C4-2B (cell line): ENCODE results near the gene HDAC4.

ENCODE experiments used
- H3K27ac ChIP-seq: fragments of 450-650 bp; 2 replicates; pipeline ENCODE4 v1.5.1; 2017
- CTCF ChIP-seq: fragments of 450-650 bp; conservative IDR thresholded peaks from 2 replicates; pipeline ENCODE4 v1.5.1; 2017; ENCODE audit warnings: mild to moderate bottlenecking
- ZFX ChIP-seq: fragments of 450-650 bp; IDR thresholded peaks from 2 replicates; pipeline ENCODE4 v1.6.1; 2017

HDAC4 gene

DNA sequence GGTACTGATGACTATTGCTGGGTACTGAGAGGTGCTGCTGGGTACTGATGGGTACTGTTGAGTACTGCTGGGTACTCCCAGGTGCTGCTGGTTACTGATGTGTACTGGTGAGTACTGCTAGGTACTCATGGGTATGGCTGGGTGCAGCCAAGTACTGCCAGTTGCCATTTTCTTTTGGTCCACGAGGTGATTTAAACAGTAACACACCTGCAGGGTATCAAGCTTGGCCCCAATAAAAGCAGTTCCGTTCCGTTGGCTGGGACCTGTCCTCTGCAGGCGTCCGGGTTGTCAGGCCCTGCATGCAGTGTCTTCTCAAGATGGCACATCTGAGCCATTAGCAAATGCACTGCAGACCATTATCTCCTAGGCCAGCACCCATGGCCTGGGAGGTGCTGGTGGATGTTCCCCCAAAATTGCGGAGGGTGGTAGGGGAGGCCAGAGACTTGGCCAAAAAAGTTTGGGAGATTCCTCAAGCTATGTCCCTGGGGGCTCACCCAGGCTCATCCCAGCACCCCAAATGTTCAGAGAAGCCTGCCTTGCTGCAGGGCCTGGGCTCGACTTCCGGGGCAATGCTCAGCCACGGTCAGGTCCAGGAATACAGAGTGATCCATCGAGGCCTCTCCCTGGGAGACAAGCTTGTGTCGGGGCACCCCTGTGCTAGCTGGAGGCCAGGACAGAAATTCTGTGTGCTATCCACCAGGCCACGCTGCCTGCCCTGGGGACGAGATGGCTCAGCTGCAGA lies 387.7 kb downstream of the HDAC4 start:
- H3K27ac ChIP-seq: no peak overlapping the region
- TF ChIP-seq CTCF (no peak), ZFX (no peak)

GRCh38 chr2:239012228-239012627 lies 388.6 kb downstream of the HDAC4 start:
- TF ChIP-seq ZFX: no peak
- TF ChIP-seq CTCF: no peak
- H3K27ac ChIP-seq: no peak overlapping the region

DNA sequence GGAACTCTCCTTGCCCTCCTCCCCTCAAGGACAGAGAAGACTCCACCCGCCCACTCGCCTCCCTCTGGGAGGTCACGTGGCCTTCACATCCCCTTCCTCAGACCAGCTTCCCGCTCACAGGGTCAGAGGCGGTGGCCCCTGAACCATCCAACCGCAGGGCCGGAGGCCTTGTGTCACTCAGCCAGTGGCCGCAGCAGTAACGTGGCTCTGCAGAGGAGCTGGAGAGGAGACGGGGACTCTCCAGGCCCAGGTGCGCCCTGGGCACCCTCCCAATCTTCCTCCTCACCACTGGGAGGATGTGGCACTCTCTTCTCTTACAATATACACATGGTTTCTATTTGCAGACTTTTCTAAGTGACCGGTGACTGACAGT lies 391.2 kb downstream of the HDAC4 start:
- no peak overlapping the region for H3K27ac ChIP-seq
- TF ChIP-seq ZFX (no peak), CTCF (no peak)

GRCh38 chr2:239008677-239009588 lies 391.9 kb downstream of the HDAC4 start:
- TF ChIP-seq CTCF: no peak
- TF ChIP-seq ZFX: no peak
- H3K27ac ChIP-seq: no peak overlapping the region

DNA sequence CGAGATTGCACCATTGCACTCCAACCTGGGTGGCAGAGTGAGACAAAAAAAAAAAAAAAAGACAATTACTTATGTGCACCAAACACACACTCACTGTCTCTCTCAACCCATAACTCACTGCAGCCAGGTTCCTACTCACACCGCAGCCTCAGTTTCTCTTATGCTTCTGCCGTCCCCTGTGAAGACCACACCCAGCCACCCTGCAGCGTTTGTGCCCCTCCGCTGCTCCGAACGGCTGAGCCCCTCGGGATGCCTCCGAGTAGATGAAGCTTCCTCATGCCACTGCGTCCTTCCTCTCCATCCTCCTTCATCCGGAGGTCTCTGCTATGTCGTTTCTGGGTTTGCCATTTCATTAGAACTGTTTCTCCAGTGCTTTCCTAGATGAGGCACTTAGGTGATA lies 392.8 kb downstream of the HDAC4 start:
- no peak overlapping the region for H3K27ac ChIP-seq
- TF ChIP-seq ZFX (no peak), CTCF (no peak)

- H3K27ac ChIP-seq: no peak overlapping the region
- TF ChIP-seq ZFX (no peak), CTCF (no peak)
Measured at GRCh38 chr2:239006622-239007285, 394.1 kb downstream of the HDAC4 start.

GRCh38 chr2:239005586-239005985 lies 395.2 kb downstream of the HDAC4 start:
- TF ChIP-seq ZFX (no peak), CTCF (no peak)
- no peak overlapping the region for H3K27ac ChIP-seq
